Renal cortex interstitium (tissue), 11 donors: ENCODE results near the gene ARHGEF28. TPM values are rescaled to one million over a fixed set of nuclear protein-coding genes. Genes with fewer than 3 reads are reported as not detected.

ENCODE experiments used
- DNase-seq, 11 donors: peaks; one replicate each; pipeline ENCODE4 v3.0.0-alpha.2; 2013; ENCODE audit warnings: low read depth in 9 of 11, low spot score in 4 of 11; ENCODE audit errors: extremely low read depth in 1 of 11
- polyA plus RNA-seq, 3 donors: library from polyadenylated mRNA; unstranded; fragments of 120-200 nt; gene quantifications; one replicate each; pipeline ENCODE4 v1.2.1, GENCODE V29; 2013; ENCODE audit not compliant: insufficient read length in 3 of 3

Gene ARHGEF28
- polyA plus RNA-seq, 3 donors, result 40.8 to 70.9 (median 52.7) TPM

DNA sequence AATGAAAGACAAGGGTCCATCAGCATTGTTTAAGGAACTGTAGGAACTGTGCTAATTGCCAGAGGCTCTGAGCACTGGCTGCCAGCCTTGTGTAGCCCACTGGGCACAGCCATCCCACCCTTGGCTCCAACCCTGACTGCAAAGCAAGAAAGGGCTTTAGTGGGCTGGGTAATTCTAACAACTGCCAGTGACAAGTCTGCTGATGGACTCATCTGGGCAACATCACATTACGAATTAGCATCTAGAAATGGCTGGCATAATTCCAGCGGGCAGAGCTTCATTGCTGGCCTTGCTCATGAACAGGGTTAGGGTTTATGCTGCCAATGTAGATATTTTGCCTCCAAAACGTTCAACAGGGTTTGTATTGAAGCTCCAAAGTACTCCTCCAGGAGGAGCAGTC is 326.9 kb downstream of the ARHGEF28 start:
- no peak for DNase-seq

DNA sequence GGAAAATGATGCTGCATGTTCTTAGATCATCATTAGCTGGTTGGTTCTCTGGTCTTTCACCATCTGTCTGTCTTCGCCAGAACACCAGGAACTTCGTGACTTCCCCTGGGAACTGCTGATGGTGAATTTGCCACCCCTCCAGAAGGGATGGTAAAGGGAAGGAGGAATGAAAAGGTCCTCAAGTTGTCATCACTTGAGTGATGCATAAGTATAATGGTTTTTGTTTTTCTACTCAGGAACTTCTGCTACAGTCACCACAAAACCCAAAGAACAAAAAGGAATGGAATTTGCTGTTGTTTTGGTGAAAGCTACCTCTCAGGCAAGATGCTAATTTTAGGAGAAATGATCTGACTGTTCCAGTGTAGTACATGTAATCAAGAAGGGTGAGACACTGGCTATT is 328.4 kb downstream of the ARHGEF28 start:
- no peak for DNase-seq

DNA sequence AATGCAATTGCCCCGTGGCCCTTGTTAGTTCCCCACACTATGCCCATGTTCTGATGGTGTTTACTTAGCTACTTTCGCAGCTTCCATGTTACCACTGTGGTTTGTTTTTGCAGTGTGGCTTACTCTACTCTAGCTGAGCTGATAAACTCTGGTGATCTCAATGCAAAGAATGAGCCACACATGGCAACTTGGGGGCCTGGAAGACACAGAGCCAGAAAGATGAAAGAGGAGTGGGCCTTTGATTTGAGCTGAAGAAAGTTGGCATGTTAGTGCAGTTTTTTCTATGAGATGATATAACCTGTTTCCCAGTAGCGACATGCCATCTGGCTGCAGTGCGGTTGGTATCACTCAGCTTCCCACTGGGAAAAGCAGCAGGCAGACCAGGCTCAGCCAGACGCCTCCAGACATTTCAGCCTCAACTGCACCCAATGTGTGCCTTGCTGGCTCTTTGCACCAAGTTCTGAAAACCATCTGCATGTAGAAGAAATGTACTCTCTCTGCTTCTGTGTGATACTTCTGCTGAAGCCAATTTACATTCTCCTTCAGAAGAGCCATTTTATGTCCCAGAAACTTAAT is 329.4 kb downstream of the ARHGEF28 start:
- no peak for DNase-seq

DNA sequence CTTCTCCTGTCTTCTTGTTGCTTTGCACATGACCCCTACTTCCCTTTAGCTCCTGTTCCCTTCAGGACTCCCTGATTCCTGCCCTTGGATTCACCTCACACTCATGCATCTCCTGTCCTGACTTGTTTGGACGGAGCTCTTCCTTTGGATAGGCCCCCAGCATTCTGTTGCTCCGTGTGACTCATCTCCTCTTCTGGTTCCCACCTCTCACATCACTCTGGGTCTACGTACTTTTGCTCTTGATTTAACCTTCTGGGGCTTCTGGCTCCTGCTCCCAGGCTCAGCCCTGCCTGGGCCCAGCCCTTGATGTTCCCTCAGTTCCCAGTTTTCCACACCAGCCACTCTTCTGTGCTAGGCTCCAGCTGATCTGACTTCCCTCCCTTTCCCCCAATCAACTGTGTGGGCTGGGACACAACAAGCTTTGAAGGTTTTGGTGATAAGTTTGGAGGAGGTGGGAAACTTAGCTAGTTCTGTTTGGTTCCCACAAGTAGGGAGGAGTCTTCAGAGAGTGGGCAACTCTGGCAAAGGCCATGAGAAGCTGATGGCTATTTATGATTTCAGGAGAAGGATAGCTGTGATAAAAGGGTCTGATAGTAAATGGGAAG is 331.5 kb downstream of the ARHGEF28 start:
- DNase-seq, result no peak

DNA sequence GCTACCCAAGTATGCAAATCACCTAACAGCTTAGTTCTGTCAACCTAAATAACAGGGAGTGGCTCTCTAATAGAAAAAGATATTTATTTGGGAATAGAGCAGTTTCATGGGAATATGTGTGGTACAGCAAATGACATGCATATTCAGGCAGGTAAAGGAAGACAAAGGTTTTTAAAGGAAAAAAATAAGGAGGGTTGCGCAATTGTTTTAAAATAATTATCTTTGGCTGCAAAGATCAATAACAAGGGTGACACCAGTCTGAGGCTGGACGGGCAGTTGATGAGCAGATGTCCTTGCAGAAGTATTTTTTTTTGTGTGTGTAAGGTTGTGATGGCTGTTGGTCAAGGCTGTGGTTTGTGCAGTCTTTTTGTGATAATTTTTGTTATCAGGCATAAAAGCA is 332.0 kb downstream of the ARHGEF28 start:
- no peak for DNase-seq

DNA sequence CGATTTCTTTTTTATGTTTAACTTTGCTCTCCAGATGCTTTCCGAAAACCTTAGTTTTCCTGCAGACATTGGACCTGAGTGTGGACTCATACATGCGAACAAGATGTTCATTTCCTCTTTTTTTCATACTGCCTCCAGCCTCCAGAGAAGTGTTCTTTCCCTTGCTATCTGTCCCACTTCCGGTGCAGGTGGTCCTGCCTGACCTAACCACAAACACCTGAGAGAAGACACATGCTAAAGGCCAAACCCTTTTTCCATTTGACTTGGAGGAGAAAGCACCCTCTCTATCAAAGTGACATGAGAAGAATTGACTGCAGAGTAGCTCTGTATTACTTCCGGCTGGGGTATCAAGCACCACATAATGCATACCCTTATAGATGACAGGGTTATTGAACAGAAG is 334.0 kb downstream of the ARHGEF28 start:
- DNase-seq, result no peak

DNA sequence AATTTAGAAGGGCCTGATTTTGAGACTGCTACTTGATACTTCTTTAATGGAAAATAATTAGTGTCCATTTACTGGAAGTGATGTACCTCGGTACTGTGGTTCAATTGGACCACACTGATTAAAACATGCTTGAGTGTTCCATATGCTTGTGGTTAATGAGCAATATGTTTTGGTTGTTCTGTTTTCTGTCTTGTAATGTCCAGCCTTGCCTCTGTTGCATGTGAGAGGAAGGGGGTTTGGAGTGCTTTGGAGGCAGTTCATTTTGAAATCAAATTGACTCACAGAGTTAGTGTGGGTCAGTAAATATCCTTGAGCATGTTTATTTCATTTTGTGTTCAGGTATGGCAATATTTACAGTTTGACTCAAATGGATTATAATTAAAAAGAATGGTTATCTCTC is 334.4 kb downstream of the ARHGEF28 start:
- no peak for DNase-seq

DNA sequence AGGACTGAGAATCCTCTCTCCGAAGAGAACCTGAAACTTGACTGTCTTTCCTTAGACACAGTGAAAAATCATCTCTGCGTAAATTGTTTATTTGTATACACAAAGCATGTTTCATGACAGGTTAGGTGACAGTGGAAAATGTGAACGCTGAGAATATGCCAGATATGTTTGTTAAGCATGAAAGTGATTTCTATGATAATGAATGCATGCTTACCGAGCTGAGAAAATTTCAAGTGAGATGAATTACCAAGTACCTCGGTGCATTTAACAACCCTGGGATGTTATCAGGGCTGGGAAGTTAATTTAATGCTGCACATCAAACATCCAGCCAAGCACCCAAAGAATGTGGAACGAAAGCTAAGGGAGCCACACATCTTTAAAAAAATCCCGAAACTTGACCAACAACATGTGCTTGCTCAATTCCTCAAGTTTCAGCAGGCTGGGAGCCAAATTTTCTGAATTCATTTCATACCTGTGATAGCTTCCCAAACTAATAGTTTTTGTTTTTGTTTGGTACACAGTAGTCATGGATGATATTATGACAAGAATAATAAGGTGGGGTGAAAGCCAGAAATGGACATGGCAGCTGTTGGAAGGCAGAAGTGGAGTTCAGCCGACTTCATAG is 336.9 kb downstream of the ARHGEF28 start:
- peak in 1 of 11 donors; percentile 43 for DNase-seq

DNA sequence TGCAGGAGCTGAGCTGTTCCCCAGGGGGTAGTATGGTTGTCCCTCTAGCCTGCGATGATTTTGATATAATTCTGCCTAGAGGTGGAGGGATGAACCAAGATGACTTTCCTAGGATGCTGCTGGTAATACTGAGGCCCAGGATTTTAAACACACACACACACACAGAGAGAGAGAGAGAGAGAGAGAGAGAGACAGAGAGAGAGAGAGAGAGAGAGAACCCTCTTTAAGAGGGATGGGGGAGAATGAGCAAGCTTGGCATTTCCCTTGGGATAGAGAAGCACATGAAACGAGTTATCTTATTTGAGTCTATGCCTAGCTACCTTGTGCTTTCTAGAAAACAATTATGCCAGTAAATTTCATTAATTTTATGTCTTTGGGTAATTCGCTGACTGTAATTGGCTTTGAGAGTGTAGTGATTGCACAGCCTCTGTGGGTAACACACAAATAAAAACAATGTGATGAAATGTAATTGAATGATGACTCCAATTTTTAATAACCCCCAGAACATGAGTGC is 338.4 kb downstream of the ARHGEF28 start:
- no peak for DNase-seq

DNA sequence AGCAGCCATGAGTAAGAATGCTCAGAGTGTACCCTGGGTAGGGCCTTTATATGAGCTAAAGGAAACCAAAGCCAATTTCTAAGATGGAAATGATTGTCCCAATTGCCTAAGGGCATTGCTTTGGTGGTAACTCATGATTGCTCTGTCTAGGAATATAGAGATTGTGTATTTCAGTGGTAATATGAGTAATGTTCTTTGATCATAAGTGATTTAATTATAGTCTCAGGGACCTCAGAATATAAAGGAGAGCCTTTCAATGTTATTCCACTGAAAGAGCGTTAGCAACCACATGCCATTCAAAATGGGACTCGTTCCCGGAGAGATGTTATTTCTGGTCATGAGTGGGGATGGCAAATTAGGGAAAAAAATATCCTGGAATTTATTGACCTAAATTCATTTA is 340.5 kb downstream of the ARHGEF28 start:
- no peak for DNase-seq

DNA sequence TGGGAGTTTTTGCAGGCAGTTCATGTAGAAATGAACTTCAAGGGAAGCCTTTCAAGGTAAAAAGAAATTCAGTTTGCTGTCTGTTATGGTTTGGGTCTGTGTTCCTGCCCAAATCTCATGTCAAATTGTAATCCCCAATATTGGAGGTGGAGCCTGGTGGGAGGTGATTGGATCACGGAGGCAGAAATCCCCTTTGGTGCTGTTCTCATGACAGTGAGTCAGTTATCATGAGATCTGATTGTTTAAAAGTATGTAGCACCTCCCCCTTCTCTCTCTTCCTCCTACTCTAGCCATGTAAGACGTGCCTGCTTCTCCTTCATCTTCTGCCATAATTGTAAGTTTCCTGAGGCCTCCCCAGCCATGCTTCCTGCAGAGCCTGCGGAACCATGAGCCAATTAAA is 341.4 kb downstream of the ARHGEF28 start:
- no peak for DNase-seq

DNA sequence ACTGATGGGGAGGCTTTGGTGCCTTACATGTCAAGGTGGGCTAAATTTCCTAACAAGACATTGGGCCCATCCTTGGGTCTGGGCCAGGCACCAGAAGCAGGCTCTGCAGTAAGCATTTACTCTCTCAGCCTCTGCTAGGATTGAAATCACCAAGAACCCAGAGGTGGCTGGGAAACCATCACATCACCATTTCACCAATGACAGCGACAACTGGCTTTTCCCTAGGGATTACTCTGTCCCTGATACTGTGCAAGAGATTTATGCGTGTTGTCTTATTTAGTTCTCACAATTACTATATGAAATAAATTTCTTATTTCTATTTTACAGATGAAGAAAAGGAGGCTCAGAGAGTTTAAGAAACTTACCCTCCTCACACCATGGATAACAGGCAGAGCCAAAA is 342.2 kb downstream of the ARHGEF28 start:
- no peak for DNase-seq

DNA sequence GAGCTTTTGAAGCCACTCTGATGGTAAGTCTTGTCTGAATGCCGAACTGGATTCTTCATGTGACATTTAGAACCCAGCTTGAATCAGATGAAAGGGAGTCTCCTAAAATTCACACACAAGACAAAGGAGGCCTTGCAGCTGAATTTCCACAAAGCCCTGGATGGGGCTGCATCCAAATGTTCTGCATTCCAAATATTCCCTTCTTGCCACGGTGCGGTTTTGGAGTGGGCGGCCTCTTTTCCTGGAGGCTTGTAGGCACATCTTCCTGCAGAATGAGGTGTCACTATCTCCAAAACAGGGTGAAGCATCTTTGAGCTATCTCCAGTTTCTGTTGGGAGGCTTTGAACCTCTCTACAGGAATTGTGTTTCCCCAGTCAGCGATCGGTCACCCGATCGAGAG is 342.7 kb downstream of the ARHGEF28 start:
- no peak for DNase-seq

DNA sequence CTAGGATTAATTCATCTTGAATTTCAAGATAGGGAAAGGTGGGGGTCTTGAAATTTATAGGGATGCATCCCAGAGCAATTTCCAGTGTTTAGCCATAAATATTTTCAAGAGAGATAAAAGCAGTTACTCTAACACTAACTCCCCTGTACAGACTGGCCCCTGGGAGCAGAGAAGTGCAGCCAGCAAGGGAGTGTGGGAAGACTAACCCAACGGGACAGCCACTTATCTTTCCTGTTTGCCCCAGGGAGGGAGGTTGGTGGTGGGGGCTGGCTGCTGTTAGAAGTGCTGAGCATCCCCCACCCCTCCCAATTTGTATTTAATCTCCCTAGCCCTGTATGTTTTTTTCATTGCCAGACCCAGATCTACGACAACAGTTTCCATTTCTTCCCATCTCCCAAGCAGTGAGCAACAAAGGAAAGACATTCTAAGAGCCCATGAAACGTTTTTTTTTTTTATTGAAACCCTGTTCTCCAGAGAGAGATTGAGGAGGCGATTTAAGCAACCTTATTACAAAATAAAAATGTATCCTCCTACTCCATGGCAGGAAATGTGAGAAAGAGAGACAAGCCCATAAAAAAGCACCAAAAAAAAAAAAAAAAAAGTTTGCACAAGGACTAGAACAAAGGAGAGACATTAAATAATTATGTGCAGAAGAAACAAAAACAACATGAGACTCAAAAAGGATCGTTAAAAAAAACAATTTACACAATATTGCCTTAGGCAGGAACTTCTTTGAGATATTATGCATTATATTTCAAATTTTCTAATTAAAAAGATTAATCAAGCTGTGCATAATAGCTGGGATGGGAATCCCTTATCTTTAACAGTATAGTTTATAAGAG is 343.4 kb downstream of the ARHGEF28 start:
- DNase-seq, result no peak

DNA sequence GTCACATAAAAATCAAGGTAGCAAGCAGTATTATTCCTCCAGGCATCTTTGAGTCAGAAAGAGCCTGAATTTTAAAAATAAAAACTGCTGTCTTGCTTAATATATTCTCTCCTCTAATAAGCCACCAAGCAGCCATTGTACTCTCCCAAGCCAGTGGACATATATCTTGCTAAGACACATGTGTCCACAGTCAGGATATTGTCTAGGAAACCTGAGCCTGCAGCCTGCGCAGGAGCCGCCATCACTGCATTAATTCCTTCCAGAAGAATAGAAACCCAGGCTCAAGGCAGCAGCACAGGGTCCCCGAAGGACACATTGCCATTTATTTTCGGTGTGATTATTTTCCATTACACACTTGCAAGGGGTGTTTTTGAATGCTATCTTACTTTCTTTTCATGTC is 345.3 kb downstream of the ARHGEF28 start:
- no peak for DNase-seq

DNA sequence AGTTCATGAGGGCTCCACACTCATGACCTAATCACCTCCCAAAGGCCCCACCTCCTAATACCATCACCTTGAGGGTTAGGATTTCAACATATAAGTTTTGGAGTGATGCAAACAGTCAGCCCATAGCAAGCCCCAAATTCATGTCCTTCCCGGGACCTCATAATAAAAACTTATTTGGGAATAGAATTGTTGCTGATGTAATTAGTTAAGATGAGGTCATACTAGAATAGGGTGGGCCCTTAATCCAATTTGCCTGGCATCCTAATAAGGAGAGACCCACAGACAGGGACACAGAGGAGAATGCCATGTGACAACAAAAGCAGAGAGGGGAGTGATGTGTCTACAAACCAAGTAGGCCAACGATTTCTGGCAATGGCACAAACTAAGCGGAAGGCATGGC is 347.1 kb downstream of the ARHGEF28 start:
- DNase-seq, result no peak

DNA sequence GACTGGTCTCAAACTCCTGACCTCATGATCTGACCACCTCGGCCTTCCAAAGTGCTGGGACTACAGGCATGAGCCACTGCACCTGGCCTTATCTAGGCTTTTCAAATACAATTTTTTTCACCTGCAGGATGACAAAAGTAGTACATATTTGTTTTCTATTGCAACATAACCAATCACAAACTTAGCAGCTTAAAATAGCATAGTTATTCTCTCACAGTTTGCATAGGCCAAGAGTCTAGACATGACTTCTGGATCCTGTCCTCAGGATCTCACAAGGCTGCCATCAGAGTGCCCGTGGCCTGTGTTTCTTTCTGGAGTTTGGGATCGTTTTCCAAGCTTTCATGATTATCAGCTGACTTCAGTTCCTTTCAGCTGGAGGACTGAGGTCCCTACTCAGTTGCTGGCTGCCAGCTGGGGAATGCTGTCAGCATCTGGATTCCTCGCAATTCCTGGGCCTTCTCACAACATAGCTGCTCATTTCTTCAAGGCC is 348.9 kb downstream of the ARHGEF28 start:
- no peak for DNase-seq

DNA sequence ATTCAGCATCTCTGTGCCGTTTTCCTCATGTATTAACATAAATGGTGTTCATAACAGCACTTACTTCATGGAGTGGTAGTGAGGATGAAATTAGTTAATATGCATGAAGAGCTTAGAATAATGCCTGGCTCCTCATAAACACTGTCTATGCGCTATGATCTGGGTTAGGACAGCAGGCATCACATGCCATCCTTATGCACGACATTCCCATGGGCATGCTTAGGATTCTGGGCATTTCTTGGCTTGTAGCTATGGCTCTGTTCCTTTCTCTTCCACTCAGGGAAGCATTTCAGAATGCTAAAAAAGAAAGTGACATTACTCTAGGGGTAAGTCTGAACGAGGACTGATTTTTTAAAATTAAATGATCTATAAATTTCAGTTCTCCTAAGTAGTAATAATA is 349.8 kb downstream of the ARHGEF28 start:
- DNase-seq, result no peak

DNA sequence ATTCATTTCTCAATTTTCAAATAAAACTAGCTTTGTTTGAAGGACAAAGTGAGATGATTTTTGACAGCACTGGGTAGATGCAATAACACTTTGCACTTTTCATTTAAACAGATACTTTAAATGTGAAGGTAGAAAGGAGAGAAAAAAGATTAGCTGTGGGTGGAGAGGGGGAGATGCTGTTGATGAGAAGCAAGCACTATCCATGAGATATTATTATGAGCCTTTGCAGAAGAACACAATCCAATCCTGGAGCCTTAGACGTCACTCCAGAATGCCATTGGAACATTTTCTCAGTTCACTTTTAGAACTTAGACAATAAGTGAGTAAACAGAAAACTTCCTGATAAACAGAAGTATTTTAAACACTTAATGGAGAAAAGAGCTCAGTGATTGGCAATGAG is 351.1 kb downstream of the ARHGEF28 start:
- no peak for DNase-seq

DNA sequence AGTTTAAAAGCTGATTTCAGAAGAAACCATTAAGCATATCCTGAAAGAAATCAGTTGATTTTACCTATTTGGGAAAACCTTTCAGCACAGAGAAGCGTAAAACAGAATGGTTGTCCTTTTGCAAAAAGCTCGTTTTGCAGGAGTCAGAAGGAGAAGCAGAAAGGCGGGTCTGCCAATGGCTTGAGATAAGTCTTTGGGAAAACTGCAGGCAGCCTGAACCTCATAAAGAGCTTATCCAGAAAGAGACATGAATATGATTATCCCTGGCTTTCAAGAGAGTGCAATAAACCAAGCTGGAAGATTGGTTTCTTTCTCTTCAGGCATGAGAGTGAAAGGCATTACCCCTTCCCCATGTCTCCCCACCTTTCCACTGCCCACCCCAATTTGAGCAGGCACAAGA is 353.3 kb downstream of the ARHGEF28 start:
- DNase-seq, result no peak
